OCI-LY1 (cell line): ENCODE measurements around the gene FBXW7.

Source experiments
- H2AFZ ChIP-seq: fragments of 200-600 bp; sonication (generic), shearing (Covaris generic); 2 replicates; pipeline ENCODE4 v1.6.0; 2014; ENCODE audit warnings: antibody characterized with exemption, mild to moderate bottlenecking, low read length
- H3F3A ChIP-seq: fragments of 200-600 bp; sonication (generic), shearing (Covaris generic); 2 replicates; pipeline ENCODE4 v1.6.0; 2014; ENCODE audit warnings: mild to moderate bottlenecking, antibody characterized with exemption, low read length, moderate library complexity; ENCODE audit not compliant: insufficient read depth
- H3K27ac ChIP-seq: fragments of 200-600 bp; sonication (generic); 2 replicates; pipeline ENCODE4 v1.5.1; 2014; ENCODE audit warnings: low read length, mixed run types, mild to moderate bottlenecking, low read depth; ENCODE audit not compliant: poor library complexity, severe bottlenecking
- H3K27me3 ChIP-seq: fragments of 200-600 bp; sonication (generic); 2 replicates; pipeline ENCODE4 v1.6.0; 2014; ENCODE audit warnings: antibody characterized with exemption, mild to moderate bottlenecking, low read length, moderate library complexity; ENCODE audit not compliant: insufficient read depth
- H3K36me3 ChIP-seq: fragments of 200-600 bp; sonication (generic); 2 replicates; pipeline ENCODE4 v1.6.1; 2014; ENCODE audit warnings: mild to moderate bottlenecking, antibody characterized with exemption, low read length, moderate library complexity, mixed read lengths; ENCODE audit not compliant: insufficient read depth
- H3K4me1 ChIP-seq: fragments of 200-600 bp; sonication (generic); 2 replicates; pipeline ENCODE4 v1.5.1; 2014; ENCODE audit warnings: mild to moderate bottlenecking, low read length, moderate library complexity; ENCODE audit not compliant: insufficient read depth, severe bottlenecking
- H3K4me2 ChIP-seq: fragments of 200-600 bp; sonication (generic), shearing (Covaris generic); 2 replicates; pipeline ENCODE4 v1.6.1; 2014; ENCODE audit warnings: low read length
- H3K4me3 ChIP-seq: fragments of 200-600 bp; sonication (generic); 2 replicates; pipeline ENCODE4 v1.5.1; 2014; ENCODE audit warnings: low read length, low read depth, mild to moderate bottlenecking, mixed read lengths; ENCODE audit not compliant: poor library complexity, severe bottlenecking
- H3K79me2 ChIP-seq: fragments of 200-600 bp; shearing (Covaris generic); 2 replicates; pipeline ENCODE4 v1.6.1; 2016; ENCODE audit warnings: mixed run types, low read length, mixed read lengths; ENCODE audit not compliant: insufficient read depth
- H3K9ac ChIP-seq: fragments of 200-600 bp; sonication (generic), shearing (Covaris generic); 2 replicates; pipeline ENCODE4 v1.6.1; 2014; ENCODE audit warnings: mild to moderate bottlenecking, low read length, mixed read lengths
- H3K9me2 ChIP-seq: fragments of 200-600 bp; sonication (generic), shearing (Covaris generic); 2 replicates; pipeline ENCODE4 v1.6.1; 2014; ENCODE audit warnings: low read depth, mild to moderate bottlenecking, low read length, mixed read lengths
- H3K9me3 ChIP-seq: fragments of 200-600 bp; shearing (Covaris generic); 2 replicates; pipeline ENCODE4 v1.6.1; 2014; ENCODE audit warnings: low read length, mixed read lengths
- H4K20me1 ChIP-seq: fragments of 200-600 bp; sonication (generic), shearing (Covaris generic); 2 replicates; pipeline ENCODE4 v1.6.0; 2016; ENCODE audit warnings: mild to moderate bottlenecking, low read length; ENCODE audit not compliant: insufficient read depth
- CTCF ChIP-seq: fragments of 200-600 bp; sonication (generic), shearing (Covaris generic); IDR thresholded peaks from 2 replicates; pipeline ENCODE4 v1.5.1; 2017; ENCODE audit warnings: mild to moderate bottlenecking, antibody characterized with exemption, low read length, moderate library complexity, mixed read lengths
- EZH2 ChIP-seq: fragments of 200-600 bp; sonication (generic), shearing (Covaris generic); IDR thresholded peaks from 2 replicates; pipeline ENCODE4 v1.8.0; 2017; ENCODE audit warnings: borderline replicate concordance, mixed run types, mild to moderate bottlenecking, antibody characterized with exemption, low read length, moderate library complexity, mixed read lengths

Gene FBXW7

GRCh38 chr4:152389359-152389758 lies 146.5 kb downstream of the FBXW7 start:
- TF ChIP-seq CTCF: no peak
- TF ChIP-seq EZH2: no peak
- Histone ChIP-seq H3K27me3 (no peaks in the 10 kb centered on the region), H3K36me3 (peaks cover 35% of the 10 kb centered on the region), H3K4me2 (no peak overlapping the region), H3K4me1 (no peaks in the 10 kb centered on the region), H3K9me3 (peaks cover 5% of the 10 kb centered on the region; the same call in 1 of the 2 replicates), H3K9me2 (no peaks in the 10 kb centered on the region), H3F3A (no peaks in the 10 kb centered on the region), H4K20me1 (no peaks in the 10 kb centered on the region), H3K79me2 (peaks cover 23% of the 10 kb centered on the region; the same call in 1 of the 2 replicates), H3K4me3 (no peak overlapping the region), H3K9ac (no peak overlapping the region), H3K27ac (no peak overlapping the region), H2AFZ (no peak overlapping the region)

- Histone ChIP-seq H3F3A (no peaks in the 10 kb centered on the region; the same call in 1 of the 2 replicates), H3K36me3 (0 out of 2 replicates have a peak, but pooled peaks cover 5% of the 10 kb centered on the region), H3K9me3 (peaks cover 5% of the 10 kb centered on the region; the same call in 1 of the 2 replicates), H2AFZ (no peak overlapping the region), H3K27ac (no peak overlapping the region), H3K9me2 (no peaks in the 10 kb centered on the region), H3K79me2 (peaks cover 20% of the 10 kb centered on the region; the same call in 1 of the 2 replicates), H4K20me1 (no peaks in the 10 kb centered on the region), H3K4me2 (no peak overlapping the region), H3K9ac (no peak overlapping the region), H3K4me3 (no peak overlapping the region), H3K27me3 (no peaks in the 10 kb centered on the region), H3K4me1 (no peaks in the 10 kb centered on the region)
- no peak for TF ChIP-seq EZH2
- peak; percentile 55 for TF ChIP-seq CTCF
These were observed 150.3 kb downstream of the FBXW7 start for GRCh38 chr4:152385551-152385950.

DNA sequence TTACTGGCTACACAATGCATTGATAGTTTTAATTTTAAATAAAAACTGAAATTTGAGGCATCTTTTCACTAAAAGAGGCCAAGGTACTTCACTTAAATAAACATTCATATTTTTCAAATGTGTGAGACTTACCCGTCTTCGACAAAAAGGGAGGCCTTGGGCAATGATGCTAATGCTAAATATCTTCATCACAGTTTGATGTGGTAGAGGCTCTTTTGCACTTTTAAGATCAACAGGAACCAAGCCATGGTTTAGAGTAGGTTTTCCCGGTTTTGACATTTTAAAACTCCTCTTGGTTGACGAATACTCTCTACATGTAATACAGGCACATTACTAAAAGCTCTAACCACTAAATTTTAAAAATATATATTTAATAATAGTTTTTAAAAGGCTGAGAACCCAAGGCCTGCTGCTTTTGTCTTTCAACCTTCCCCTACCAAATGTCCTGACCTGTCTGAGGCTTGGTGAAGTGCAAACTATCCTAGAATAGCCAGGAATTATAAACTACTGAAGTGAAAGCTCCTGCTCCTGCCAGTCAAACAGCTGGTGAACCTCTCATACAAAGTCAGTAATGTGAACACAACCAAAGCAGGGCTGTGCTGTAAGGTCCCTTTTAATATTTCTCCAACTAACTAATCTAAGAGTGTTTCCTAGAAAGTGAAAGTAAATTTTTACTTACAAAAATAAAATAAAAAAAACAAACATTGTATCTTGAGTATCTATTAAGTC lies 153.7 kb downstream of the FBXW7 start:
- H3K4me2 ChIP-seq: no peak overlapping the region
- TF ChIP-seq CTCF (no peak), EZH2 (no peak)
- no peaks in the 10 kb centered on the region for H3K27me3 ChIP-seq
- H3K9ac ChIP-seq: no peak overlapping the region
- H3K4me3 ChIP-seq: no peak overlapping the region
- H3K27ac ChIP-seq: no peak overlapping the region
- H4K20me1 ChIP-seq: no peaks in the 10 kb centered on the region
- no peaks in the 10 kb centered on the region for H3K4me1 ChIP-seq
- no peaks in the 10 kb centered on the region; the same call in 1 of the 2 replicates for H3F3A ChIP-seq
- peaks cover 14% of the 10 kb centered on the region; the same call in 1 of the 2 replicates for H3K79me2 ChIP-seq
- H2AFZ ChIP-seq: no peak overlapping the region
- no peaks in the 10 kb centered on the region for H3K36me3 ChIP-seq
- no peaks in the 10 kb centered on the region for H3K9me3 ChIP-seq
- H3K9me2 ChIP-seq: no peaks in the 10 kb centered on the region
